GM12878 (cell line): ENCODE results near the gene C12orf56. TPM values are rescaled to one million over a fixed set of nuclear protein-coding genes. Genes with fewer than 3 reads are reported as not detected.

ENCODE experiments used
- ATAC-seq: fragments of 200-7000 bp; cut with Tn5 transposase; 3 replicates; pipeline ENCODE4 v1.9.1; 2020; ENCODE audit warnings: mild to moderate bottlenecking, moderate library complexity
- BruUV-seq: library from RNA; stranded (reverse); fragments of 400-500 nt; replicated peaks from 2 replicates; lab custom pipeline; 2021; lab: Mats Ljungman, UMichigan
- CTCF ChIA-PET: fragments of 300-600 bp; sonication (Branson Sonifier 250); formaldehyde crosslinking; extraction: SDS; loops from one replicate; lab custom pipeline; 2021; ENCODE audit warnings: inconsistent platforms; lab: Yijun Ruan, JAX
- POLR2A ChIA-PET: fragments of 350-600 bp; formaldehyde crosslinking; extraction: SDS; loops from one replicate; lab custom pipeline; 2021; ENCODE audit warnings: inconsistent platforms; lab: Charles Lee
- RAD21 ChIA-PET: fragments of 300-600 bp; sonication (Branson Sonifier 250); formaldehyde crosslinking; loops from one replicate; lab custom pipeline; 2023; ENCODE audit warnings: antibody characterized with exemption; ENCODE audit not compliant: unreplicated experiment; lab: Charles Lee
- SMC1A ChIA-PET: fragments of 300-600 bp; sonication (Branson Sonifier 250); formaldehyde crosslinking; loops from one replicate; lab custom pipeline; 2023; ENCODE audit not compliant: unreplicated experiment, uncharacterized antibody; lab: Charles Lee
- DNase-seq: peaks from one replicate; pipeline ENCODE4 v3.0.0-alpha.2; 2011; ENCODE audit warnings: low read depth, low spot score
- FAIRE-seq: peaks from 3 replicates; lab custom pipeline; 2011; peaks lifted over from hg19 to GRCh38; lab: Jason Lieb, UNC
- H2AFZ ChIP-seq: 2 replicates; pipeline ENCODE4 v1.6.0; 2011; ENCODE audit warnings: low read depth, low read length, control low read depth; ENCODE audit not compliant: control insufficient read depth
- H3K27ac ChIP-seq: 2 replicates; pipeline ENCODE4 v1.5.1; 2011; ENCODE audit warnings: control low read depth; ENCODE audit not compliant: control insufficient read depth, insufficient read depth
- H3K27me3 ChIP-seq, 2 experiments: replicated peaks in 1 of 2; 2 replicates each; pipeline versions ENCODE4 v1.6.0 to v1.6.1; 2011; ENCODE audit warnings: low read length in 1 of 2; ENCODE audit not compliant: control insufficient read depth in 2 of 2, insufficient read depth in 2 of 2
- H3K36me3 ChIP-seq, 2 experiments: 2 replicates each; pipeline ENCODE4 v1.5.1; 2011; ENCODE audit warnings: low read length in 1 of 2; ENCODE audit not compliant: control insufficient read depth in 2 of 2, insufficient read depth in 2 of 2
- H3K4me1 ChIP-seq: 2 replicates; pipeline ENCODE4 v1.6.1; 2011; ENCODE audit warnings: mild to moderate bottlenecking, low read length, moderate library complexity, mixed read lengths; ENCODE audit not compliant: control insufficient read depth, insufficient read depth
- H3K4me2 ChIP-seq: 2 replicates; pipeline ENCODE4 v1.6.0; 2011; ENCODE audit warnings: control low read depth; ENCODE audit not compliant: control insufficient read depth, insufficient read depth
- H3K4me3 ChIP-seq: fragments of 200-600 bp; sonication (generic); 2 replicates; pipeline ENCODE4 v1.5.1; 2016
- H3K79me2 ChIP-seq: 2 replicates; pipeline ENCODE4 v1.6.0; 2011; ENCODE audit warnings: low read length; ENCODE audit not compliant: control insufficient read depth, insufficient read depth
- H3K9ac ChIP-seq: 2 replicates; pipeline ENCODE4 v1.8.0; 2011; ENCODE audit warnings: low read length, control low read depth, mixed read lengths; ENCODE audit not compliant: control insufficient read depth, insufficient read depth
- H3K9me3 ChIP-seq: replicated peaks from 3 replicates; pipeline ENCODE4 v1.5.1; 2011; ENCODE audit warnings: mild to moderate bottlenecking, low read length; ENCODE audit not compliant: control insufficient read depth, insufficient read depth
- H4K20me1 ChIP-seq: 2 replicates; pipeline ENCODE4 v1.6.0; 2011; ENCODE audit not compliant: control insufficient read depth, insufficient read depth
- ATF7 ChIP-seq: fragments of 450-650 bp; IDR thresholded peaks from 2 replicates; pipeline ENCODE4 v1.6.1; 2016; ENCODE audit warnings: low read depth, mild to moderate bottlenecking
- BHLHE40 ChIP-seq, 2 experiments: fragments of 450-650 bp in 1 of 2; IDR thresholded peaks; 2 replicates each; pipeline ENCODE4 v1.6.1; 2011 to 2017; ENCODE audit warnings: low read depth in 2 of 2, borderline replicate concordance in 1 of 2, improper control_type of control experiment in 1 of 2, low read length in 1 of 2, mild to moderate bottlenecking in 1 of 2
- CBX3 ChIP-seq: fragments of 200-600 bp; sonication (generic); IDR thresholded peaks from 2 replicates; pipeline ENCODE4 v1.6.1; 2016; ENCODE audit warnings: low read depth, borderline replicate concordance
- CREM ChIP-seq: IDR thresholded peaks from 2 replicates; pipeline ENCODE4 v1.6.1; 2014; ENCODE audit warnings: antibody characterized with exemption, low read depth
- IRF5 ChIP-seq: fragments of 450-650 bp; IDR thresholded peaks from 2 replicates; pipeline ENCODE4 v1.6.1; 2017; ENCODE audit warnings: borderline replicate concordance
- PKNOX1 ChIP-seq: fragments of 450-650 bp; IDR thresholded peaks from 2 replicates; pipeline ENCODE4 v1.6.1; 2016; ENCODE audit warnings: mild to moderate bottlenecking
- TCF7 ChIP-seq: IDR thresholded peaks from 2 replicates; pipeline ENCODE4 v1.6.1; 2014; ENCODE audit warnings: antibody characterized with exemption, borderline replicate concordance
- ZNF274 ChIP-seq: IDR thresholded peaks from one replicate; pipeline ENCODE4 v1.8.0; 2011; ENCODE audit not compliant: insufficient read length, insufficient read depth
- WGBS: methylation state at CpG from one replicate; pipeline ENCODE4 v1.1.6; 2016; ENCODE audit warnings: low lambda C conversion rate; ENCODE audit not compliant: insufficient replicate concordance, insufficient coverage; ENCODE audit errors: missing lambda C conversion rate; 5-methylcytosine and 5-hydroxymethylcytosine counted together
- in situ Hi-C: fragments of 300-500 bp; cut with MboI; formaldehyde crosslinking; loops from 9 replicates; pipeline ENCODE4 v1.14.3; 2018; ENCODE audit warnings: mixed read lengths
- intact Hi-C: fragments of 100-400 bp; cut with micrococcal nuclease; formaldehyde crosslinking; loops from one replicate; pipeline ENCODE4 v1.14.2; 2022; ENCODE audit not compliant: unreplicated experiment
- polyA plus RNA-seq, 11 experiments: library from polyadenylated mRNA; depleted of rRNA in 4 of 11; unstranded in 6 of 11; stranded (reverse) in 5 of 11; fragments of >200 nt; fragmentation: Nextera tagmentation in 4 of 11; fragmentation: Illumina TruSeq in 1 of 11; extraction: Ambion mirVana in 4 of 11; extraction: Trizol in 1 of 11; gene quantifications; 1 replicate in 1 of 11; 2 replicates in 10 of 11; pipeline versions ENCODE4 v1.2.1 to v1.2.3, GENCODE V29; 2011 to 2016; ENCODE audit warnings: inconsistent platforms in 2 of 11, missing spikeins in 2 of 11, low read depth in 1 of 11
- total RNA-seq, 4 experiments: library from RNA; depleted of rRNA in 3 of 4; stranded (reverse); fragments of >200 nt in 3 of 4; fragmentation: Illumina TruSeq in 1 of 4; extraction: Trizol in 1 of 4; gene quantifications; 2 replicates each; pipeline versions ENCODE4 v1.2.1 to v1.2.3, GENCODE V29; 2013 to 2021

Gene C12orf56
- total and polyA plus RNA-seq, 10 of the 15 experiments (the other 5 are each of a cell fraction or from before 2014, with no cell fraction given): not detected

GRCh38 chr12:64428956-64429355 lies 38.4 kb upstream of the C12orf56 start:
- peaks cover 0 to 29% of the 10 kb centered on the region in 2 experiments for H3K36me3 ChIP-seq
- DNase-seq (no peak), FAIRE-seq (no peak), ATAC-seq (no peak)
- H3K27ac ChIP-seq: no peak overlapping the region
- H3K9me3 ChIP-seq: no peaks in the 10 kb centered on the region
- SMC1A ChIA-PET: no interaction called here
- 97% methylated on average over 4 of the region's 4 CpGs for WGBS
- RAD21 ChIA-PET: no interaction called here
- H3K9ac ChIP-seq: no peak overlapping the region
- no peak overlapping the region for H3K4me2 ChIP-seq
- POLR2A ChIA-PET: no interaction called here
- TF ChIP-seq ZNF274 (no peak), CREM (no peak), PKNOX1 (no peak), TCF7 (no peak), IRF5 (no peak), ATF7 (no peak), BHLHE40 (IDR thresholded peaks at IDR 0.05; ENCODE audit: borderline replicate concordance in 1 of 2, low read depth in 2 of 2, low read length in 1 of 2) (no peak), CBX3 (no peak)
- no peak overlapping the region for H3K4me3 ChIP-seq
- in situ Hi-C loops: no loop called here
- intact Hi-C loops: no loop called here
- H3K4me1 ChIP-seq: no peaks in the 10 kb centered on the region
- CTCF ChIA-PET: no interaction called here
- no peaks in the 10 kb centered on the region for H3K27me3 ChIP-seq
- no TSS peak for BruUV-seq
- H3K79me2 ChIP-seq: no peaks in the 10 kb centered on the region
- H2AFZ ChIP-seq: no peak overlapping the region
- no peaks in the 10 kb centered on the region for H4K20me1 ChIP-seq
